IMR-90 (cell line): ENCODE measurements around the gene NCSTN. TPM values are rescaled to one million over a fixed set of nuclear protein-coding genes. Genes with fewer than 3 reads are reported as not detected.

ENCODE experiments used
- ATAC-seq: fragments of 200-7000 bp; cut with Tn5 transposase; 2 replicates; pipeline ENCODE4 v1.9.1; 2020; ENCODE audit warnings: low read depth, mild to moderate bottlenecking, moderate library complexity
- BruUV-seq: library from RNA; stranded (reverse); fragments of 400-500 nt; replicated peaks from 2 replicates; lab custom pipeline; 2021; lab: Mats Ljungman, UMichigan
- CTCF ChIA-PET: fragments of 300-600 bp; formaldehyde crosslinking; extraction: SDS; loops from one replicate; lab custom pipeline; 2021; ENCODE audit warnings: antibody characterized with exemption; lab: Yijun Ruan, JAX
- POLR2A ChIA-PET: fragments of 300-600 bp; sonication (Branson Sonifier 250); formaldehyde crosslinking; loops from one replicate; lab custom pipeline; 2022; ENCODE audit warnings: antibody characterized with exemption; ENCODE audit not compliant: unreplicated experiment; lab: Charles Lee
- DNase-seq: peaks from one replicate; pipeline ENCODE4 v3.0.0; 2013
- H2AFZ ChIP-seq: replicated peaks from 2 replicates; pipeline ENCODE3; 2013; ENCODE audit warnings: low read length, mild to moderate bottlenecking; ENCODE audit not compliant: poor library complexity
- H2AK5ac ChIP-seq: 2 replicates; pipeline ENCODE4 v1.6.1; 2013; ENCODE audit warnings: low read depth, low read length, inconsistent platforms
- H2AK9ac ChIP-seq: replicated peaks from 2 replicates; pipeline ENCODE3; 2013; ENCODE audit warnings: mild to moderate bottlenecking, low read depth, low read length, moderate library complexity; ENCODE audit not compliant: poor library complexity
- H2BK120ac ChIP-seq: 2 replicates; pipeline ENCODE4 v1.6.1; 2013; ENCODE audit warnings: low read depth, low read length, inconsistent platforms
- H2BK15ac ChIP-seq: 3 replicates; pipeline ENCODE4 v1.6.1; 2013; ENCODE audit warnings: low read depth, low read length, inconsistent platforms
- H2BK20ac ChIP-seq: 2 replicates; pipeline ENCODE4 v1.6.1; 2013; ENCODE audit warnings: low read depth, mild to moderate bottlenecking, inconsistent platforms, low read length, moderate library complexity
- H2BK5ac ChIP-seq: 2 replicates; pipeline ENCODE4 v1.6.1; 2013; ENCODE audit warnings: mild to moderate bottlenecking, low read depth, low read length, inconsistent platforms; ENCODE audit not compliant: poor library complexity, severe bottlenecking
- H3K14ac ChIP-seq: replicated peaks from 2 replicates; pipeline ENCODE4 v1.6.1; 2013; ENCODE audit warnings: low read depth, low read length, inconsistent platforms
- H3K18ac ChIP-seq: 2 replicates; pipeline ENCODE4 v1.6.1; 2013; ENCODE audit warnings: low read depth, low read length, control low read depth
- H3K23ac ChIP-seq: 2 replicates; pipeline ENCODE4 v1.6.1; 2013; ENCODE audit warnings: low read depth, low read length, inconsistent platforms
- H3K27ac ChIP-seq: 2 replicates; pipeline ENCODE4 v1.5.1; 2013; ENCODE audit warnings: mild to moderate bottlenecking, control low read depth, low read length; ENCODE audit not compliant: insufficient read depth
- H3K27me3 ChIP-seq: 2 replicates; pipeline ENCODE4 v1.6.1; 2013; ENCODE audit warnings: low read length; ENCODE audit not compliant: control insufficient read depth, insufficient read depth
- H3K36me3 ChIP-seq: 2 replicates; pipeline ENCODE4 v1.6.1; 2013; ENCODE audit warnings: low read length, mixed read lengths; ENCODE audit not compliant: control insufficient read depth, insufficient read depth
- H3K4ac ChIP-seq: 2 replicates; pipeline ENCODE4 v1.6.1; 2013; ENCODE audit warnings: low read depth, low read length, inconsistent platforms
- H3K4me1 ChIP-seq: 2 replicates; pipeline ENCODE4 v1.6.1; 2013; ENCODE audit warnings: low read length, mixed read lengths; ENCODE audit not compliant: control insufficient read depth, insufficient read depth
- H3K4me2 ChIP-seq: 2 replicates; pipeline ENCODE4 v1.6.1; 2013; ENCODE audit warnings: low read depth, mild to moderate bottlenecking, control low read depth, low read length, moderate library complexity
- H3K4me3 ChIP-seq: 2 replicates; pipeline ENCODE4 v1.5.1; 2013; ENCODE audit warnings: low read depth, mild to moderate bottlenecking, control low read depth, low read length, moderate library complexity; ENCODE audit not compliant: insufficient read depth
- H3K56ac ChIP-seq: 2 replicates; pipeline ENCODE4 v1.6.1; 2013; ENCODE audit warnings: low read length, inconsistent platforms; ENCODE audit not compliant: insufficient read depth; ENCODE audit errors: extremely low read depth
- H3K79me1 ChIP-seq, 2 experiments: 2 replicates each; pipeline ENCODE4 v1.6.1; 2013; ENCODE audit warnings: low read length in 2 of 2, inconsistent platforms in 1 of 2, low read depth in 1 of 2
- H3K9ac ChIP-seq: 2 replicates; pipeline ENCODE4 v1.6.1; 2013; ENCODE audit warnings: low read depth, low read length, control low read depth
- H3K9me1 ChIP-seq: 2 replicates; pipeline ENCODE4 v1.6.1; 2013; ENCODE audit warnings: low read length, inconsistent platforms; ENCODE audit not compliant: insufficient read depth
- H3K9me3 ChIP-seq: 2 replicates; pipeline ENCODE4 v1.6.1; 2013; ENCODE audit warnings: low read length; ENCODE audit not compliant: control insufficient read depth, insufficient read depth
- H4K20me1 ChIP-seq: 2 replicates; pipeline ENCODE4 v1.6.1; 2013; ENCODE audit warnings: low read length, inconsistent platforms; ENCODE audit not compliant: insufficient read depth
- H4K5ac ChIP-seq: 2 replicates; pipeline ENCODE4 v1.6.1; 2013; ENCODE audit warnings: mild to moderate bottlenecking, low read depth, low read length, control low read depth
- H4K8ac ChIP-seq, 2 experiments: 2 replicates each; pipeline ENCODE4 v1.6.1; 2013; ENCODE audit warnings: low read depth in 2 of 2, low read length in 2 of 2, control low read depth in 1 of 2, inconsistent platforms in 1 of 2
- H4K91ac ChIP-seq: 2 replicates; pipeline ENCODE4 v1.6.1; 2013; ENCODE audit warnings: low read depth, low read length, inconsistent platforms; ENCODE audit not compliant: insufficient read depth
- BHLHE40 ChIP-seq: fragments of 150-350 bp; IDR thresholded peaks from 2 replicates; pipeline ENCODE4 v1.6.1; 2016; ENCODE audit warnings: mild to moderate bottlenecking, low read depth, low read length
- CEBPB ChIP-seq: IDR thresholded peaks from 2 replicates; pipeline ENCODE4 v1.6.1; 2012; ENCODE audit warnings: low read depth, low read length, improper control_type of control experiment
- CHD1 ChIP-seq: IDR thresholded peaks from 2 replicates; pipeline ENCODE4 v1.6.1; 2012; ENCODE audit warnings: low read depth, low read length, improper control_type of control experiment
- FOS ChIP-seq: fragments of 150-350 bp; IDR thresholded peaks from 2 replicates; pipeline ENCODE4 v1.6.1; 2016; ENCODE audit warnings: low read depth, low read length
- MAFK ChIP-seq: IDR thresholded peaks from 2 replicates; pipeline ENCODE4 v1.6.1; 2012; ENCODE audit warnings: low read depth, low read length, improper control_type of control experiment
- MAZ ChIP-seq: IDR thresholded peaks from 2 replicates; pipeline ENCODE4 v1.6.1; 2012; ENCODE audit warnings: low read depth, mild to moderate bottlenecking, low read length, improper control_type of control experiment, moderate library complexity, borderline replicate concordance
- MXI1 ChIP-seq: IDR thresholded peaks from 2 replicates; pipeline ENCODE4 v1.6.1; 2012; ENCODE audit warnings: low read depth, mild to moderate bottlenecking, low read length, moderate library complexity, borderline replicate concordance
- NFE2L2 ChIP-seq: fragments of 150-350 bp; IDR thresholded peaks from 2 replicates; pipeline ENCODE4 v1.6.1; 2016; ENCODE audit warnings: low read depth, mild to moderate bottlenecking, low read length
- POLR2A ChIP-seq: IDR thresholded peaks from 2 replicates; pipeline ENCODE4 v1.6.1; 2012; ENCODE audit warnings: mild to moderate bottlenecking, low read depth, low read length
- RAD21 ChIP-seq: IDR thresholded peaks from 2 replicates; pipeline ENCODE4 v1.6.1; 2012; ENCODE audit warnings: low read length, improper control_type of control experiment
- RFX5 ChIP-seq: IDR thresholded peaks from 2 replicates; pipeline ENCODE4 v1.8.0; 2012; ENCODE audit warnings: low read depth, mild to moderate bottlenecking, low read length, moderate library complexity
- WGBS, 2 experiments: methylation state at CpG; one replicate each; pipeline versions ENCODE4 v1.1.5 to v1.1.7; 2013; ENCODE audit warnings: missing lambda C conversion rate in 2 of 2; ENCODE audit not compliant: insufficient read length in 1 of 2; ENCODE audit errors: extremely low coverage in 2 of 2; 5-methylcytosine and 5-hydroxymethylcytosine counted together
- dilution Hi-C: fragments of 300-500 bp; cut with HindIII; formaldehyde crosslinking; loops from one replicate; pipeline ENCODE4 v1.14.3; 2018; ENCODE audit warnings: low sequenced_read_pairs; ENCODE audit not compliant: unreplicated experiment
- in situ Hi-C: fragments of 300-500 bp; cut with MboI; formaldehyde crosslinking; loops from 3 replicates; pipeline ENCODE4 v1.14.3; 2019; ENCODE audit warnings: low sequenced_read_pairs, inconsistent platforms, mixed read lengths
- intact Hi-C: fragments of 100-400 bp; cut with micrococcal nuclease; formaldehyde crosslinking; loops from 2 replicates; pipeline ENCODE4 v1.10.0; 2022
- polyA plus RNA-seq, 3 experiments: library from polyadenylated mRNA; depleted of rRNA; stranded (reverse); fragments of >200 nt; gene quantifications; 2 replicates each; pipeline ENCODE4 v1.2.3, GENCODE V29; 2012; ENCODE audit warnings: low replicate concordance in 1 of 3
- total RNA-seq: library from RNA; depleted of rRNA; stranded (reverse); fragments of >200 nt; gene quantifications from 2 replicates; pipeline ENCODE4 v1.2.3, GENCODE V29; 2012
- TF ChIP-seq, protein P1 (sequence below): fragments of 150-350 bp; IDR thresholded peaks from 2 replicates; pipeline ENCODE4 v1.6.1; 2016; ENCODE audit warnings: low read depth, mild to moderate bottlenecking, low read length, moderate library complexity, borderline replicate concordance
- TF ChIP-seq, protein P2 (sequence below): conservative IDR thresholded peaks from 2 replicates; pipeline ENCODE4 v1.5.1; 2012; ENCODE audit warnings: mild to moderate bottlenecking, low read depth, low read length, improper control_type of control experiment
- TF ChIP-seq, protein P3 (sequence below): fragments of 150-350 bp; IDR thresholded peaks from 2 replicates; pipeline ENCODE4 v1.6.1; 2017; ENCODE audit warnings: mild to moderate bottlenecking, antibody characterized with exemption, low read length, low read depth

Gene NCSTN
- total and polyA plus RNA-seq, 2 of the 4 experiments (the other 2 are of a cell fraction), result 60.2 to 182 TPM

DNA sequence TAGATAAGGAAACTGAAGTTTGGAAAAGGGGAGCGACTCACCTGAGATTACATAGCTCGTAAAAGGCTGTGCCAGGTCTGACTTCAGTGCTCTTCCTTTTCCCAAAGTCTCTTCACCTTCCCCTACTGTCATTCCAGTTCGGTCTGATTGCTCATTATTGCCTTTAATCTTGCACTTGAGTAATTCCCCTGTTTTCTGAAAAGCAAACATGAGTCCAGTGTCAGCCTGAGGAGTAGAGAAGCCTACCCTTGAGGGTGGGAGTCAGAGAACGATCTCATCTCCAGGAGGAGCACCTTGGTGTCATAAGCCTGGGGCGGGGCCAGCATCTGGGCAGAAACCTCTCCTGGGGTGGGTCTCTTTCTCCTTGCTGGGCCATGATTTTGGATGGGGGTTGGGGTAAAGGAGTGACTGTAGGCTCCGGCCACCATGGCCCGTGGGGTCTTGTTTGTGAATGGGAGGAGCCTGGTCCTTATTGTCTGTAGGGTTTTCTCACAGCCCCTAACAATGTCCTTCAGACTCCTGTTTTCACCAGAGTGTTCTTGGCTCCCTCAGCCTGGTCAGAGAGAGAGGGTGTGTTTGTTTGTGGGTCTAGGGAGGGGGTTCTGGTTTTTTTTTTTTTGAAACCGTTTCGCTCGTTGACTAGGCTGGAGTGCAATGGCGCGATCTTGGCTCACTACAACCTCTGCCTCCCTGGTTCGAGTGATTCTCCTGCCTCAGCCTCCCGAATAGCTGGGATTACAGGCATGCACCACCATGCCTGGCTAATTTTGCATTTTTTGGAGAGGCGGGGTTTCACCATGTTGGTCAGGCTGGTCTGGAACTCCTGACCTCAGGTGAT lies 63.2 kb downstream of the NCSTN start:
- Histone ChIP-seq H3K9me1 (peaks cover 5% of the 10 kb centered on the region; the same call in 1 of the 2 replicates), H3K4me1 (no peaks in the 10 kb centered on the region), H3K23ac (no peak overlapping the region), H3K27ac (no peak overlapping the region), H2BK5ac (no peak overlapping the region), H2BK120ac (no peak overlapping the region), H2AK5ac (no peak overlapping the region), H2BK15ac (no peak overlapping the region), H4K5ac (no peak overlapping the region), H3K4me2 (no peak overlapping the region), H3K9me3 (no peaks in the 10 kb centered on the region), H3K27me3 (peaks cover 17% of the 10 kb centered on the region), H4K20me1 (no peaks in the 10 kb centered on the region), H3K36me3 (no peaks in the 10 kb centered on the region), H3K56ac (no peak overlapping the region), H2AFZ (no peak overlapping the region), H3K14ac (no peak overlapping the region), H4K8ac (no peak overlapping the region), H3K9ac (no peak overlapping the region), H2BK20ac (no peak overlapping the region), H3K4me3 (no peak overlapping the region), H4K91ac (no peak overlapping the region), H3K4ac (no peak overlapping the region), H3K18ac (no peak overlapping the region), H2AK9ac (no peak overlapping the region), H3K79me1 (no peaks in the 10 kb centered on the region)
- ATAC-seq (no peak), DNase-seq (no peak)
- intact Hi-C loops, result no loop called here
- no peak for TF ChIP-seq POLR2A
- no peak for TF ChIP-seq MAFK
- TF ChIP-seq, protein P1, sequence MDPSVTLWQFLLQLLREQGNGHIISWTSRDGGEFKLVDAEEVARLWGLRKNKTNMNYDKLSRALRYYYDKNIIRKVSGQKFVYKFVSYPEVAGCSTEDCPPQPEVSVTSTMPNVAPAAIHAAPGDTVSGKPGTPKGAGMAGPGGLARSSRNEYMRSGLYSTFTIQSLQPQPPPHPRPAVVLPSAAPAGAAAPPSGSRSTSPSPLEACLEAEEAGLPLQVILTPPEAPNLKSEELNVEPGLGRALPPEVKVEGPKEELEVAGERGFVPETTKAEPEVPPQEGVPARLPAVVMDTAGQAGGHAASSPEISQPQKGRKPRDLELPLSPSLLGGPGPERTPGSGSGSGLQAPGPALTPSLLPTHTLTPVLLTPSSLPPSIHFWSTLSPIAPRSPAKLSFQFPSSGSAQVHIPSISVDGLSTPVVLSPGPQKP, result no peak
- TF ChIP-seq, protein P2, sequence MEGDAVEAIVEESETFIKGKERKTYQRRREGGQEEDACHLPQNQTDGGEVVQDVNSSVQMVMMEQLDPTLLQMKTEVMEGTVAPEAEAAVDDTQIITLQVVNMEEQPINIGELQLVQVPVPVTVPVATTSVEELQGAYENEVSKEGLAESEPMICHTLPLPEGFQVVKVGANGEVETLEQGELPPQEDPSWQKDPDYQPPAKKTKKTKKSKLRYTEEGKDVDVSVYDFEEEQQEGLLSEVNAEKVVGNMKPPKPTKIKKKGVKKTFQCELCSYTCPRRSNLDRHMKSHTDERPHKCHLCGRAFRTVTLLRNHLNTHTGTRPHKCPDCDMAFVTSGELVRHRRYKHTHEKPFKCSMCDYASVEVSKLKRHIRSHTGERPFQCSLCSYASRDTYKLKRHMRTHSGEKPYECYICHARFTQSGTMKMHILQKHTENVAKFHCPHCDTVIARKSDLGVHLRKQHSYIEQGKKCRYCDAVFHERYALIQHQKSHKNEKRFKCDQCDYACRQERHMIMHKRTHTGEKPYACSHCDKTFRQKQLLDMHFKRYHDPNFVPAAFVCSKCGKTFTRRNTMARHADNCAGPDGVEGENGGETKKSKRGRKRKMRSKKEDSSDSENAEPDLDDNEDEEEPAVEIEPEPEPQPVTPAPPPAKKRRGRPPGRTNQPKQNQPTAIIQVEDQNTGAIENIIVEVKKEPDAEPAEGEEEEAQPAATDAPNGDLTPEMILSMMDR, result no peak
- TF ChIP-seq CEBPB, result no peak
- no peak for TF ChIP-seq CHD1
- no peak for TF ChIP-seq BHLHE40
- TF ChIP-seq, protein P3, sequence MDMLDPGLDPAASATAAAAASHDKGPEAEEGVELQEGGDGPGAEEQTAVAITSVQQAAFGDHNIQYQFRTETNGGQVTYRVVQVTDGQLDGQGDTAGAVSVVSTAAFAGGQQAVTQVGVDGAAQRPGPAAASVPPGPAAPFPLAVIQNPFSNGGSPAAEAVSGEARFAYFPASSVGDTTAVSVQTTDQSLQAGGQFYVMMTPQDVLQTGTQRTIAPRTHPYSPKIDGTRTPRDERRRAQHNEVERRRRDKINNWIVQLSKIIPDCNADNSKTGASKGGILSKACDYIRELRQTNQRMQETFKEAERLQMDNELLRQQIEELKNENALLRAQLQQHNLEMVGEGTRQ, result no peak
- no peak for TF ChIP-seq MAZ
- no peak for TF ChIP-seq RAD21
- TF ChIP-seq RFX5, result no peak
- no peak for TF ChIP-seq MXI1
- TF ChIP-seq FOS, result no peak
- TF ChIP-seq NFE2L2, result no peak
- dilution Hi-C loops, result no loop called here
- ChIA-PET CTCF (no interaction called here), POLR2A (no interaction called here)
- no TSS peak for BruUV-seq
- in situ Hi-C loops, result no loop called here
- WGBS, 2 experiments, result 92% methylated on average over 5 of the region's 15 CpGs; no CpG with 5 or more reads in 1 of the 2 experiments
